Measurements from ENCODE around the gene INTS1.

The INTS1 gene

DNA sequence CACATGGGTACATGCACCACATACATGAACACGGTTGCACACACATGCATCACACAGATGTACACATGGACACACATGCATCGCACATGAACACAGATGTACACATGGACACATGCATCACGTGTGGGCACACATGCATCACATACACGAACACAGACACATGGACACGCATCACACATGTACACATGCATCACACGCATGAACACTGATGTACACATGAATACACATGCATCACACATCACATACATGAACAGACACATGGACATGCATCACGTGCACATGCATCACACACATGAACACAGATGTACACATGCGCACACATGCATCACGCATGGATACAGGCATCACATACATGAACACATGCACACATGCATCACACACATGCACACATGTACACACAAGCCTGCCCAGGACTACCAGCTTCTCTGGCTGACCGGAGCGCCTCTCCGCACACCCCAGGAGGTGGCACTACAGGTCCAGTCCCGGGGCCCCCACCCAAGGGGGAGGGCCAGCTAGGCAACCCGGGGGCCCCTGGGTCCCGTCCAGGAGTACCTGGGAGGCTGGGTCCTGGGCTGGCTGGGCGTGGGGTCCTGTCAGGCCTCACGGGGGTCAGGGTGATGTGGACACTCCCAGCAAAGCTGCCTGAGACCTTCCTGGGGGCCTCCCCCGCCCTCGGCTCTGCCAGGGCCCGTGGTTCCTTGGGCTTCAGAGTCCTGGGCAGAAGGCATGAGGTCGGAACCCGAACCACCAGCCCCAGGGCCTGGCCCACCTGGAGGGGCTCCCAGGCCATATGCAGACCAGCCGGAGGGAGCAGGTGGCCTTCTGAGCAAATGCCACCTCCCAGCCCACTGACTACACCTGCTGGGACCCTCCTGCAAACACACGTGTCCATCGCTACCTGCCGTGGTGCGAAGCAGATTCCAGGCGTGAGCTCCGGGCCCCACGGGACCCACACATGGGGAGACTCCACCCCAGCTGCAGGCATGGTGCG lies 64.5 kb downstream of the INTS1 start:
- Histone ChIP-seq H2AFZ (ENCODE audit: low read length) (no peak overlapping the region), H3K9me2 (ENCODE audit: low read depth, low read length) (no peaks in the 10 kb centered on the region), H3K4me3 (ENCODE audit: low read depth, low read length, poor library complexity, severe bottlenecking) (no peak overlapping the region), H3F3A (ENCODE audit: insufficient read depth, low read length) (no peaks in the 10 kb centered on the region), H3K9ac (ENCODE audit: low read length) (no peak overlapping the region), H3K79me2 (ENCODE audit: insufficient read depth, low read length) (no peaks in the 10 kb centered on the region), H3K27ac (ENCODE audit: low read depth, low read length, poor library complexity, severe bottlenecking) (no peak overlapping the region), H3K27me3 (ENCODE audit: insufficient read depth, low read length) (peaks cover 4% of the 10 kb centered on the region; the same call in 1 of the 2 replicates), H3K9me3 (ENCODE audit: low read length) (no peaks in the 10 kb centered on the region), H4K20me1 (ENCODE audit: insufficient read depth, low read length) (no peaks in the 10 kb centered on the region), H3K4me1 (ENCODE audit: insufficient read depth, low read length, severe bottlenecking) (no peaks in the 10 kb centered on the region), H3K36me3 (ENCODE audit: insufficient read depth, low read length) (no peaks in the 10 kb centered on the region), H3K4me2 (ENCODE audit: low read length) (no peak overlapping the region)
- TF ChIP-seq EZH2 (IDR thresholded peaks at IDR 0.05; ENCODE audit: borderline replicate concordance, low read length), result no peak
- TF ChIP-seq, protein P1, sequence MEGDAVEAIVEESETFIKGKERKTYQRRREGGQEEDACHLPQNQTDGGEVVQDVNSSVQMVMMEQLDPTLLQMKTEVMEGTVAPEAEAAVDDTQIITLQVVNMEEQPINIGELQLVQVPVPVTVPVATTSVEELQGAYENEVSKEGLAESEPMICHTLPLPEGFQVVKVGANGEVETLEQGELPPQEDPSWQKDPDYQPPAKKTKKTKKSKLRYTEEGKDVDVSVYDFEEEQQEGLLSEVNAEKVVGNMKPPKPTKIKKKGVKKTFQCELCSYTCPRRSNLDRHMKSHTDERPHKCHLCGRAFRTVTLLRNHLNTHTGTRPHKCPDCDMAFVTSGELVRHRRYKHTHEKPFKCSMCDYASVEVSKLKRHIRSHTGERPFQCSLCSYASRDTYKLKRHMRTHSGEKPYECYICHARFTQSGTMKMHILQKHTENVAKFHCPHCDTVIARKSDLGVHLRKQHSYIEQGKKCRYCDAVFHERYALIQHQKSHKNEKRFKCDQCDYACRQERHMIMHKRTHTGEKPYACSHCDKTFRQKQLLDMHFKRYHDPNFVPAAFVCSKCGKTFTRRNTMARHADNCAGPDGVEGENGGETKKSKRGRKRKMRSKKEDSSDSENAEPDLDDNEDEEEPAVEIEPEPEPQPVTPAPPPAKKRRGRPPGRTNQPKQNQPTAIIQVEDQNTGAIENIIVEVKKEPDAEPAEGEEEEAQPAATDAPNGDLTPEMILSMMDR (IDR thresholded peaks at IDR 0.05; ENCODE audit: low read length), result peak; percentile 6; the same call in 1 of the 2 replicates

GRCh38 chr7:1438821-1439220 lies 65.4 kb downstream of the INTS1 start:
- no peak overlapping the region for H3K4me3 ChIP-seq (ENCODE audit: low read depth, low read length, poor library complexity, severe bottlenecking)
- H3K27me3 ChIP-seq (ENCODE audit: insufficient read depth, low read length), result peaks cover 4% of the 10 kb centered on the region; the same call in 1 of the 2 replicates
- H3K27ac ChIP-seq (ENCODE audit: low read depth, low read length, poor library complexity, severe bottlenecking), result no peak overlapping the region
- no peaks in the 10 kb centered on the region for H4K20me1 ChIP-seq (ENCODE audit: insufficient read depth, low read length)
- H3K9ac ChIP-seq (ENCODE audit: low read length), result no peak overlapping the region
- H2AFZ ChIP-seq (ENCODE audit: low read length), result no peak overlapping the region
- H3F3A ChIP-seq (ENCODE audit: insufficient read depth, low read length), result no peaks in the 10 kb centered on the region
- no peak overlapping the region for H3K4me2 ChIP-seq (ENCODE audit: low read length)
- no peaks in the 10 kb centered on the region for H3K9me3 ChIP-seq (ENCODE audit: low read length)
- H3K36me3 ChIP-seq (ENCODE audit: insufficient read depth, low read length), result no peaks in the 10 kb centered on the region
- TF ChIP-seq, protein P1 (IDR thresholded peaks at IDR 0.05; ENCODE audit: low read length), result no peak
- TF ChIP-seq EZH2 (IDR thresholded peaks at IDR 0.05; ENCODE audit: borderline replicate concordance, low read length), result no peak
- H3K9me2 ChIP-seq (ENCODE audit: low read depth, low read length), result no peaks in the 10 kb centered on the region
- H3K4me1 ChIP-seq (ENCODE audit: insufficient read depth, low read length, severe bottlenecking), result no peaks in the 10 kb centered on the region
- no peaks in the 10 kb centered on the region for H3K79me2 ChIP-seq (ENCODE audit: insufficient read depth, low read length)

- Histone ChIP-seq H3K79me2 (ENCODE audit: insufficient read depth, low read length) (no peaks in the 10 kb centered on the region), H3K9me2 (ENCODE audit: low read depth, low read length) (no peaks in the 10 kb centered on the region), H3K9ac (ENCODE audit: low read length) (no peak overlapping the region), H3F3A (ENCODE audit: insufficient read depth, low read length) (no peaks in the 10 kb centered on the region), H3K9me3 (ENCODE audit: low read length) (no peaks in the 10 kb centered on the region), H4K20me1 (ENCODE audit: insufficient read depth, low read length) (no peaks in the 10 kb centered on the region), H3K4me2 (ENCODE audit: low read length) (no peak overlapping the region), H2AFZ (ENCODE audit: low read length) (no peak overlapping the region), H3K27ac (ENCODE audit: low read depth, low read length, poor library complexity, severe bottlenecking) (no peak overlapping the region), H3K27me3 (ENCODE audit: insufficient read depth, low read length) (peaks cover 4% of the 10 kb centered on the region; the same call in 1 of the 2 replicates), H3K4me3 (ENCODE audit: low read depth, low read length, poor library complexity, severe bottlenecking) (no peak overlapping the region), H3K36me3 (ENCODE audit: insufficient read depth, low read length) (no peaks in the 10 kb centered on the region), H3K4me1 (ENCODE audit: insufficient read depth, low read length, severe bottlenecking) (no peaks in the 10 kb centered on the region)
- TF ChIP-seq EZH2 (IDR thresholded peaks at IDR 0.05; ENCODE audit: borderline replicate concordance, low read length), result no peak
- TF ChIP-seq, protein P1 (IDR thresholded peaks at IDR 0.05; ENCODE audit: low read length), result no peak
Observed at GRCh38 chr7:1438208-1438607, 66.0 kb downstream of the INTS1 start.

Measured in OCI-LY1 (cell line).